Measurements from ENCODE around the gene LEMD2.

DNA sequence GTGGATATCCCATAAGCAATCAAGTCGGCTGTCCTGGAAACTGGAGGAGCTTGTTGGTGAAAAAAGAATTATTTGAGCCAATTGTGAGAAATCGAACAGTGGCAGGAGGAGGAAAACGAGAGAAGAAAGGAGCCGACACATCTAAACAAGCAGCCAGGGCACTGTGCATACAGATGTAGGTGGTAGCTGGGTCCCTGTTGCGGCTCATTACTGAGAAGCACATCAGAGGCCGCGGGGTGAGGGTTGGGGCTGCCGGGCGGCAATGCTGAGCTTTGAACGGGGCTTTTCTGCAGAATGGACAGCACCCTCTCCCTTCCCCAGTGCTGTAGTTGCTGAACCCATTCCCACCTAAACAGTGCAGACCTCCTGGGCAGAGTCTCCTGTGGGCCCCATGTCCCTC, 4.1 kb upstream of the LEMD2 start:
- TF ChIP-seq CTCF (conservative IDR thresholded peaks at IDR 0.05 in 1 of 2, IDR thresholded peaks at IDR 0.05 in 1 of 2; ENCODE audit: low read depth in 1 of 2, low read length in 2 of 2) (no peak), EZH2 (IDR thresholded peaks at IDR 0.05; ENCODE audit: low read length, missing control alignments) (no peak)
